Kidney (tissue), 14 donors: ENCODE measurements around the gene STXBP3. TPM values are rescaled to one million over a fixed set of nuclear protein-coding genes. Genes with fewer than 3 reads are reported as not detected.

Source experiments
- DNase-seq, 5 donors: peaks; one replicate each; pipeline ENCODE4 v3.0.0-alpha.2; 2013 to 2020
- FAIRE-seq: peaks from 2 replicates; lab custom pipeline; 2012; peaks lifted over from hg19 to GRCh38; lab: Jason Lieb, UNC
- H3K27ac ChIP-seq, 2 donors: one replicate each; pipeline ENCODE4 v1.7.0; 2013; ENCODE audit warnings: low read depth in 2 of 2, low read length in 2 of 2, inconsistent platforms in 1 of 2
- H3K27me3 ChIP-seq: one replicate; pipeline ENCODE4 v1.7.1; 2013; ENCODE audit warnings: low read length, inconsistent platforms; ENCODE audit not compliant: control insufficient read depth, insufficient read depth
- H3K36me3 ChIP-seq, 3 donors: one replicate each; pipeline versions ENCODE4 v1.7.0 to v1.7.1; 2013; ENCODE audit warnings: low read length in 3 of 3, control low read depth in 1 of 3, inconsistent platforms in 1 of 3; ENCODE audit not compliant: insufficient read depth in 3 of 3, control insufficient read depth in 2 of 3
- H3K4me1 ChIP-seq, 3 donors: one replicate each; pipeline versions ENCODE4 v1.7.0 to v1.7.1; 2013; ENCODE audit warnings: low read length in 3 of 3, inconsistent platforms in 1 of 3, low read depth in 1 of 3; ENCODE audit not compliant: control insufficient read depth in 2 of 3, insufficient read depth in 2 of 3
- H3K4me3 ChIP-seq, 3 donors: one replicate each; pipeline versions ENCODE4 v1.7.0 to v1.8.1; 2013; ENCODE audit warnings: low read length in 3 of 3, control low read depth in 1 of 3, inconsistent platforms in 1 of 3
- H3K9ac ChIP-seq, 3 donors: one replicate each; pipeline versions ENCODE4 v1.7.0 to v1.7.1; 2013; ENCODE audit warnings: low read length in 3 of 3, control low read depth in 1 of 3, inconsistent platforms in 1 of 3
- H3K9me3 ChIP-seq, 3 donors: one replicate each; pipeline versions ENCODE4 v1.7.0 to v1.7.1; 2013; ENCODE audit warnings: low read length in 3 of 3, control low read depth in 1 of 3, inconsistent platforms in 1 of 3; ENCODE audit not compliant: control insufficient read depth in 2 of 3, insufficient read depth in 1 of 3
- intact Hi-C: fragments of 100-400 bp; cut with DNase I; formaldehyde crosslinking; loops from one replicate; pipeline ENCODE4 v1.11.1; 2022
- polyA plus RNA-seq: library from polyadenylated mRNA; stranded (reverse); fragments of 350-450 nt; fragmentation: Illumina TruSeq; extraction: RNeasy Lipid Tissue Mini Kit (QIAGEN cat#74804); gene quantifications from one replicate; pipeline ENCODE4 v1.2.3, GENCODE V29; 2014; ENCODE audit warnings: low read depth, low replicate concordance; ENCODE audit not compliant: insufficient read depth
- total RNA-seq: library from RNA; stranded (reverse); fragmentation: NEBNext Ultra II Directional; extraction: Animal tissue kit (Norgen Biotek cat#: 25700); gene quantifications from one replicate; pipeline ENCODE4 v1.2.1, GENCODE V29; 2021
- TF ChIP-seq, protein P1 (sequence below): IDR thresholded peaks from 3 replicates; pipeline ENCODE4 v1.5.1; 2012; ENCODE audit warnings: mild to moderate bottlenecking, moderate library complexity, borderline replicate concordance; ENCODE audit not compliant: insufficient read depth; ENCODE audit errors: extremely low read depth
- donor health status: control.
- donor health status: control.
- donor health status: control.
- donor health status: control.
- donor health status: control.
- donor health status: DM: yes; HTN: yes; CAD: no.
- donor health status: Normal renal cell carcinoma (clear cell type).

Gene STXBP3
- total and polyA plus RNA-seq, 2 donors from 2014 or later, result 26.0 to 61.4 TPM

DNA sequence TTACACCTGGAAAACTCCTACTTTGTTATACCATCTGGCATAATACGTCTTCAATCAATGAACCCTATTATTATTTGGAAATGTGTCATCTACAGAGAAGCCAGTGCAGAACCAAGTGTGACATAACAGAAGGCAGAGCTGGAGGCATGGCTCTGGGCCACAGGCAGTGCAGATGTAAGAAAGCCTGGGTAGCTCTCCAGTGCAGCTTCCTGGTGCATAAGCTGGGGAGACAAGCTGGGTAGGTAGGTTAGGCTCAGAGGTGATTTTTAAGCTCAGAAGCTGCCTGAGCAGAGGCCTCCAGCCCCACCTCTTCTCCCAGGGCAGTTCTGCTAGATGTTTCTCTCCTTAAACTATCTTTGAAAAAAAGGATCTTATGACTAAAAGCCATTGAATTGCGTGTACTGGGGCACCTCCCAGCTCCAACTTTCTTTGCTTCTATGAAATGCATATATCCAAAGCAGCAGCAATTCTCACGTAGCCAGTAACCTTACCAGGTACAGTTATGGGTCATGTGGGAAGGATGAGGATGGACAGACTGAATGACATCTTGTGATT, 79.7 kb downstream of the STXBP3 start:
- Histone ChIP-seq H3K9ac (no peak overlapping the region), H3K27me3 (no peaks in the 10 kb centered on the region), H3K27ac (no peak overlapping the region), H3K4me1 (no peaks in the 10 kb centered on the region), H3K36me3 (no peaks in the 10 kb centered on the region), H3K9me3 (no peaks in the 10 kb centered on the region), H3K4me3 (no peak overlapping the region)
- DNase-seq (no peak), FAIRE-seq (no peak)
- intact Hi-C loops, result loop anchor here (10.0 kb wide), 1 partner anchor 79 kb away; no protein-coding TSS in a partner anchor
- TF ChIP-seq, protein P1, sequence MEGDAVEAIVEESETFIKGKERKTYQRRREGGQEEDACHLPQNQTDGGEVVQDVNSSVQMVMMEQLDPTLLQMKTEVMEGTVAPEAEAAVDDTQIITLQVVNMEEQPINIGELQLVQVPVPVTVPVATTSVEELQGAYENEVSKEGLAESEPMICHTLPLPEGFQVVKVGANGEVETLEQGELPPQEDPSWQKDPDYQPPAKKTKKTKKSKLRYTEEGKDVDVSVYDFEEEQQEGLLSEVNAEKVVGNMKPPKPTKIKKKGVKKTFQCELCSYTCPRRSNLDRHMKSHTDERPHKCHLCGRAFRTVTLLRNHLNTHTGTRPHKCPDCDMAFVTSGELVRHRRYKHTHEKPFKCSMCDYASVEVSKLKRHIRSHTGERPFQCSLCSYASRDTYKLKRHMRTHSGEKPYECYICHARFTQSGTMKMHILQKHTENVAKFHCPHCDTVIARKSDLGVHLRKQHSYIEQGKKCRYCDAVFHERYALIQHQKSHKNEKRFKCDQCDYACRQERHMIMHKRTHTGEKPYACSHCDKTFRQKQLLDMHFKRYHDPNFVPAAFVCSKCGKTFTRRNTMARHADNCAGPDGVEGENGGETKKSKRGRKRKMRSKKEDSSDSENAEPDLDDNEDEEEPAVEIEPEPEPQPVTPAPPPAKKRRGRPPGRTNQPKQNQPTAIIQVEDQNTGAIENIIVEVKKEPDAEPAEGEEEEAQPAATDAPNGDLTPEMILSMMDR, result no peak

DNA sequence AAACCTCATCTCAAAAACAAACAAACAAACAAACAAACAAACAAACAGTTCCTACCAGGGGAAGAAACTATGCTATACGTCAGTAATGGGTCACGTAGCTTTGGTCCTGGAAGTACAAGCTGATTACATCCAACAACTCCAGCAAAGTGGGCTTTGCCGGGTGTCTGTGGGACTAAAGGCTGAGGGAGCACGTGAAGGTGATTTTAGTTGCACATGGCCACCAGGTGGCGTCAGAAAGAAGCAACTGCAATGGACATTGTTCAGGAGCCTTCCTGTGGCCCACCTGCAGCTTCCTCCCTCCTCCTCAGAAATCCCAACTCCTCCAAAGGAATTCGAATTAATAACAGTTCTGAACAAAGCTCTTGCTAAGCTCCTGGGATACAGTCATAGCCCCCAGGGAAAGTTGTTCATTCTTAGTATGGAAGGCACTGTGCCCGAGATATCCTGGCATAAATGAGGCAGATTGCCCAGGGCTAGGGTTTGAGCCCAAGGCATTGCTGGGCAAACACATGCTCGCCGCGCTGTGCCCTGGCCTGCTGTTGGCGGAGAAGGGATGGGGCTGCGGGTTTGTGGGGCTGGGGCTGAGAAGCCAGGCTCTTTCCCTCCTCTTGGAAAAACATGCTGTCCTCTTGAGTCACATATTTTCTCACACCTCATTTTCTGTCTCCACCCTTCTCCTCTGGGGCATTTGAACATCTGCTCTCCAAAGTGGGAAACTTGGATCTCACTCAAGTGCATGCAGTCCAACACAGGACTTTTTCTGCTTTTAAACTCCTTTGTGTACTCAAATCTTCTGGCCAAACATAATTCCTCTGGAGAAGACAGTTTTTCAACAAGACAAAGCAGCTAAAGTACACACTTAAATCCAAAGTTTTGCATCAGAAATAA, 81.8 kb downstream of the STXBP3 start:
- H3K27me3 ChIP-seq, result no peaks in the 10 kb centered on the region
- no peaks in the 10 kb centered on the region for H3K4me1 ChIP-seq
- H3K27ac ChIP-seq, result no peak overlapping the region
- TF ChIP-seq, protein P1, result peak; percentile 88
- H3K36me3 ChIP-seq, result no peaks in the 10 kb centered on the region
- intact Hi-C loops, result loop anchor here (10.0 kb wide), 1 partner anchor 76 kb away; no protein-coding TSS in a partner anchor
- FAIRE-seq (no peak), DNase-seq (peak; percentile 60 to 91 (median 77))
- no peaks in the 10 kb centered on the region for H3K9me3 ChIP-seq
- H3K4me3 ChIP-seq, result no peak overlapping the region
- no peak overlapping the region for H3K9ac ChIP-seq

DNA sequence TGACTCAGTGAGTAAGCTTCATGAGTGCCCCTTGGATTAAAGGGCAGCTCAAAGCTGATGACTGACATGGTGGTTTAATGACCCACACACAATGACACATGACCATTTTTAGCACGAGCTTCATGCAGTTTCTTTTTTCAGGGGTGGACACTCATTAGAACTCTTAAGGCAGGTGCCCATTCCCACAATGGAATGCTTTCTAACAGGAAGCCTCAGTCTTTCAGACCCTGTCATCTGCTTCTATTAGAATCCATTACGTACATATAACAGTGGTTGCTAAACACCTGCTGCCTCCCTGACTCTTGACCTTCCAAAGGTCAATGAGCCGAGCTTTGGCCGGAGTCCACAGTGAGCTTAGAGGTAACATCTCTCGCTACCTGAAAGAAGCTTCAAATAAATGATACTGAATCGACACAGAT, 83.0 kb downstream of the STXBP3 start:
- Histone ChIP-seq H3K27me3 (no peaks in the 10 kb centered on the region), H3K27ac (no peak overlapping the region), H3K36me3 (no peaks in the 10 kb centered on the region), H3K9me3 (no peaks in the 10 kb centered on the region), H3K9ac (no peak overlapping the region), H3K4me1 (no peaks in the 10 kb centered on the region), H3K4me3 (no peak overlapping the region)
- DNase-seq (no peak), FAIRE-seq (no peak)
- intact Hi-C loops, result loop anchor here (10.0 kb wide), 1 partner anchor 75 kb away; no protein-coding TSS in a partner anchor
- TF ChIP-seq, protein P1, result no peak
